Hematopoietic multipotent progenitor cell treated with erythropoietin and hydrocortisone succinate and interleukin-3 and kit ligand, for 6 days (in vitro differentiated cells): Measurements from ENCODE around the gene CAMK2D.
A peak's percentile ranks its signal among the peaks of the same experiment; 100 is the strongest.
"Not testable (repeated sequence)": the region's sequence is repeated elsewhere in the genome, so short reads cannot be mapped to it uniquely, and the experiment has no call there.

Experiments used
- DNase-seq: peaks from one replicate; pipeline ENCODE4 v3.0.0-alpha.2; 2015

CAMK2D gene

GRCh38 chr4:113761620-113762185 lies at the start of gene CAMK2D:
Gene CAMK2D (minus strand): TSS chr4:113761738. CDS start chr4:113761068, 670 bp downstream.
- DNase-seq, result peak; percentile 45

- no peak for DNase-seq
These were observed 49.4 kb upstream of the CAMK2D start for GRCh38 chr4:113810906-113811305.

- DNase-seq, result no peak
These were observed 47.8 kb upstream of the CAMK2D start for GRCh38 chr4:113809311-113809710.

GRCh38 chr4:113806850-113807249 lies 45.3 kb upstream of the CAMK2D start:
- no peak for DNase-seq

- no peak for DNase-seq
These were observed 40.3 kb upstream of the CAMK2D start for GRCh38 chr4:113801882-113802281.

GRCh38 chr4:113796381-113796780 lies 34.8 kb upstream of the CAMK2D start:
- not testable (repeated sequence) for DNase-seq

GRCh38 chr4:113790478-113790877 lies 28.9 kb upstream of the CAMK2D start:
- DNase-seq, result no peak

- no peak for DNase-seq
These were observed 27.4 kb upstream of the CAMK2D start for GRCh38 chr4:113788888-113789287.

GRCh38 chr4:113785781-113786180 lies 24.2 kb upstream of the CAMK2D start:
- no peak for DNase-seq

- DNase-seq, result no peak
These were observed 23.1 kb upstream of the CAMK2D start for GRCh38 chr4:113784497-113785250.

- DNase-seq, result no peak
These were observed 22.2 kb upstream of the CAMK2D start for GRCh38 chr4:113783701-113784100.

- no peak for DNase-seq
These were observed 21.8 kb upstream of the CAMK2D start for GRCh38 chr4:113783289-113783688.

GRCh38 chr4:113781439-113782040 lies 20.0 kb upstream of the CAMK2D start:
- peak; percentile 66 for DNase-seq

- no peak for DNase-seq
These were observed 15.1 kb upstream of the CAMK2D start for GRCh38 chr4:113776679-113777078.

GRCh38 chr4:113776016-113776415 lies 14.5 kb upstream of the CAMK2D start:
- no peak for DNase-seq

- DNase-seq, result no peak
These were observed 12.2 kb upstream of the CAMK2D start for GRCh38 chr4:113773756-113774155.

- DNase-seq, result no peak
These were observed 11.5 kb upstream of the CAMK2D start for GRCh38 chr4:113773014-113773413.

GRCh38 chr4:113772319-113772718 lies 10.8 kb upstream of the CAMK2D start:
- DNase-seq, result no peak

GRCh38 chr4:113769744-113770143 lies 8.2 kb upstream of the CAMK2D start:
- DNase-seq, result no peak

GRCh38 chr4:113768952-113769351 lies 7.4 kb upstream of the CAMK2D start:
- no peak for DNase-seq

GRCh38 chr4:113766882-113767281 lies 5.3 kb upstream of the CAMK2D start:
- DNase-seq, result no peak

GRCh38 chr4:113764720-113765264 lies 3.3 kb upstream of the CAMK2D start:
- DNase-seq, result no peak

- DNase-seq, result not testable (repeated sequence)
These were observed 2.4 kb upstream of the CAMK2D start for GRCh38 chr4:113763923-113764322.

- no peak for DNase-seq
These were observed 1.4 kb upstream of the CAMK2D start for GRCh38 chr4:113763029-113763285.
